Chondrocyte (in vitro differentiated cells): ENCODE results near the gene PRUNE2. TPM values are rescaled to one million over a fixed set of nuclear protein-coding genes. Genes with fewer than 3 reads are reported as not detected.

Source experiments
- DNase-seq: peaks from one replicate; pipeline ENCODE4 v3.0.0; 2021; ENCODE audit warnings: mixed read lengths, low spot score
- H3K27ac Mint-ChIP-seq: one replicate; pipeline ENCODE4 v1.8.0; 2021; ENCODE audit warnings: mild to moderate bottlenecking, moderate library complexity, mixed read lengths; ENCODE audit not compliant: unreplicated experiment
- H3K27me3 Mint-ChIP-seq: 2 replicates; pipeline ENCODE4 v1.8.0; 2021; ENCODE audit warnings: low read depth, mixed read lengths
- H3K36me3 Mint-ChIP-seq: 2 replicates; pipeline ENCODE4 v1.8.0; 2021; ENCODE audit warnings: low read depth, mixed read lengths
- H3K4me1 Mint-ChIP-seq: 2 replicates; pipeline ENCODE4 v1.8.0; 2021; ENCODE audit warnings: low read depth, mild to moderate bottlenecking, mixed read lengths
- H3K4me3 Mint-ChIP-seq: one replicate; pipeline ENCODE4 v1.8.0; 2021; ENCODE audit warnings: mild to moderate bottlenecking, moderate library complexity, mixed read lengths; ENCODE audit not compliant: unreplicated experiment
- H3K9me3 Mint-ChIP-seq: 2 replicates; pipeline ENCODE4 v1.8.0; 2021; ENCODE audit warnings: low read depth, mixed read lengths
- total RNA-seq: library from RNA; stranded (reverse); gene quantifications from 3 replicates; pipeline ENCODE4 v1.2.1, GENCODE V29; 2021
- TF ChIP-seq, protein P1 (sequence below): fragments of 200-600 bp; sonication (generic); IDR thresholded peaks from 2 replicates; pipeline ENCODE4 v1.5.0; 2021; ENCODE audit warnings: antibody characterized with exemption, mild to moderate bottlenecking, moderate library complexity

Gene PRUNE2
- total RNA-seq, 1 donor from 2014 or later = 10.5 TPM

DNA sequence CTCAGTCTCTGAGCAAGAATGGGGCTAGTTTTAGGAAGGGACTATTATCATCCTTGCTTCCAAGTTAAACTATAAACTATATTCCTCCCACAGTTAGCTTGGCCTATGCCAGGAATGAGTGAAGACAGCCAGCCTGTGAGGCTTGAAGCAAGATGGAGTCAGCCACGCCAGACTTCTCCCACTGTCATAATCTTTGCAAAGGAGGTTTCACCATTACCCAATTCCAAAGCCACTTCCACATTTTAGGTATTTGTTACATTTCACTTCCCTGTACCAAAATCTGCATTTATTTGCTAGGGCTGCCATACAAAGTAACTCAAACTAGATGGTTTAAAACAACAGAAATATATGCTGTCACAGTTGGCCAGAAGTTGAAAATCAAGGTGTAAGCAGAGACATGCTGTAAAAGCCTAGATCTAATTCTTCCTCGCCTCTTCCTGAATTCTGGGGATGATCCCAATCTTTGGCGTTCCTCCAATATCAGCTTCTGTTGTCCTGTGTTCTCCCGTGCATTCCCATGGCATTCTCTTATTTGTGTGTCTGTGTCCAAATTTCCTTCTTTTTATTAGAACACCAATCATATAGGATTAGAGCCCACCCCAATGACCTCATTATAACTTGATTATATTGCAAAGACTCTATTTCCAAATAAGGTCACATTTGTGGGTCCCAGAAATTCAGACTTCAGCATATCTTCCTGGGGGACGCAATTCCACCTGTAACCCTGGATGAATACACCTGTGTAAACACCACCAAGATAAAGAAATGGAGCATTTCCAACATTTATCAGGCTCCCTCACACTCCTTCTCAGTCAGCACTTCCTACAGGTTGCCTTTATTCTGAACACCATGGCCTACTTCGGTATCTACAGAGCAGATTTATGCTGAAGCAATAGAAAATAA, 320.2 kb downstream of the PRUNE2 start:
- DNase-seq = no peak
- H3K27ac Mint-ChIP-seq = no peak overlapping the region
- peaks cover 4% of the 10 kb centered on the region for H3K9me3 Mint-ChIP-seq
- H3K4me1 Mint-ChIP-seq = peaks cover 1% of the 10 kb centered on the region
- H3K4me3 Mint-ChIP-seq = no peak overlapping the region
- H3K27me3 Mint-ChIP-seq = no peaks in the 10 kb centered on the region
- TF ChIP-seq, protein P1, sequence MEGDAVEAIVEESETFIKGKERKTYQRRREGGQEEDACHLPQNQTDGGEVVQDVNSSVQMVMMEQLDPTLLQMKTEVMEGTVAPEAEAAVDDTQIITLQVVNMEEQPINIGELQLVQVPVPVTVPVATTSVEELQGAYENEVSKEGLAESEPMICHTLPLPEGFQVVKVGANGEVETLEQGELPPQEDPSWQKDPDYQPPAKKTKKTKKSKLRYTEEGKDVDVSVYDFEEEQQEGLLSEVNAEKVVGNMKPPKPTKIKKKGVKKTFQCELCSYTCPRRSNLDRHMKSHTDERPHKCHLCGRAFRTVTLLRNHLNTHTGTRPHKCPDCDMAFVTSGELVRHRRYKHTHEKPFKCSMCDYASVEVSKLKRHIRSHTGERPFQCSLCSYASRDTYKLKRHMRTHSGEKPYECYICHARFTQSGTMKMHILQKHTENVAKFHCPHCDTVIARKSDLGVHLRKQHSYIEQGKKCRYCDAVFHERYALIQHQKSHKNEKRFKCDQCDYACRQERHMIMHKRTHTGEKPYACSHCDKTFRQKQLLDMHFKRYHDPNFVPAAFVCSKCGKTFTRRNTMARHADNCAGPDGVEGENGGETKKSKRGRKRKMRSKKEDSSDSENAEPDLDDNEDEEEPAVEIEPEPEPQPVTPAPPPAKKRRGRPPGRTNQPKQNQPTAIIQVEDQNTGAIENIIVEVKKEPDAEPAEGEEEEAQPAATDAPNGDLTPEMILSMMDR = no peak
- H3K36me3 Mint-ChIP-seq = no peaks in the 10 kb centered on the region

DNA sequence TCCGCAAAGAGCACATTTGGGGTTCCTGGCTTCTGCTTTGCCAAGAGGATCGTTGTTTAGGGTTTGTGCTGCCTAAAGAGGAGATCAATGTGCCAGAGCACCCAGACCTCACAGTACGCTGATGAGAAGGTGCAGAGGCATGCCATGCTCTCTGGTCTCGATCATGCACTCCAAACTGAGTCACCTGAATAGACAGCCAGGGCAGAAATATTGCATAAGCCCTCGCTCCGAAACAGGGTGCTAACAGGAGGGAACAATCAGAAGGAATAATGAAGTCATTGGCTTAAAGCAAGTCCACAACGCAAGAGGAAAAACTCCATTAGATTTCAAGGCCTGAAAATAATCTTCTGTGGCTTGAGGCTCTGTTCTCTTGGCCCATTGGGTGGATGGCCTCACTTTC, 322.7 kb downstream of the PRUNE2 start:
- Mint-ChIP-seq H3K36me3 (no peaks in the 10 kb centered on the region), H3K4me3 (no peak overlapping the region), H3K27me3 (no peaks in the 10 kb centered on the region), H3K27ac (no peak overlapping the region), H3K9me3 (no peaks in the 10 kb centered on the region), H3K4me1 (peaks cover 10% of the 10 kb centered on the region)
- TF ChIP-seq, protein P1 = no peak
- DNase-seq = no peak

DNA sequence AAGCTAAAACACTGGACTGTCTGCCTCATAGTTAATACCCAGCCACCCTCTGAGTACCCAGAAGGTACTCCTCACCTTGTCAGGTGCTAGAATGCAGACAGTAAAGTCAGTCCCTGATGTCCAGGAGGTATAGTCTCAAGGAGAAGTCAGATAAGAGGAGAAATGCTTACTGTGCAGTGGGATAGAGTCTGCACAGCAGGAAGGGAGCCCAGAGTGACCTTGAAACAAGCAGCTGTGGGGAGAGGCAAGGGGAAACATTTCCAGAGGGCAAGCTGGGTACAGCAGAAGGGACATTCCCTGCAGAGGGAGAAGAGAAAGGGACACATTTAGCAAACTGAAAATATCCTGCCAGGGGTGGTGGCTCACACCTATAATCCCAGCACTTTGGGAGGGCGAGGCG, 324.2 kb downstream of the PRUNE2 start:
- TF ChIP-seq, protein P1 = no peak
- Mint-ChIP-seq H3K9me3 (no peaks in the 10 kb centered on the region), H3K4me1 (peaks cover 19% of the 10 kb centered on the region), H3K36me3 (no peaks in the 10 kb centered on the region), H3K27ac (no peak overlapping the region), H3K27me3 (no peaks in the 10 kb centered on the region), H3K4me3 (no peak overlapping the region)
- DNase-seq = no peak

DNA sequence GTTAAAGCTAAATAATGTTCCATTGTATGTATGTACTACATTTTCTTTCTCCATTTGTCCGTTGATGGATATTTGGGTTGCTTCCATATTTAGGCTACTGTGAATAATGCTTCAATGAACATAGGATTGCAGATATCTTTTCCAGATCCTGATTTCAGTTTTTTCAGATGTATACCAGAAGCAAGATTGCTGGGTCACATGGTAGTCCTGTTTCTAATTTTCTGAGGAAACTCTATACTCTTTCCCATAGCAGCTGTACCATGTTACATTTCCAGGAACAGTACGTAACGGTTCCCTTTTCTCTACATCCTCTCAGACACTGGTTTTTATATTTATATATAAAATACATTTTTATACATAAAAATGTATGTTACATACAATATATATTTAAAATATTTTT, 325.1 kb downstream of the PRUNE2 start:
- H3K36me3 Mint-ChIP-seq = no peaks in the 10 kb centered on the region
- no peak overlapping the region for H3K27ac Mint-ChIP-seq
- peaks cover 27% of the 10 kb centered on the region for H3K4me1 Mint-ChIP-seq
- no peak for DNase-seq
- no peaks in the 10 kb centered on the region for H3K27me3 Mint-ChIP-seq
- H3K9me3 Mint-ChIP-seq = no peaks in the 10 kb centered on the region
- H3K4me3 Mint-ChIP-seq = no peak overlapping the region
- TF ChIP-seq, protein P1 = no peak

DNA sequence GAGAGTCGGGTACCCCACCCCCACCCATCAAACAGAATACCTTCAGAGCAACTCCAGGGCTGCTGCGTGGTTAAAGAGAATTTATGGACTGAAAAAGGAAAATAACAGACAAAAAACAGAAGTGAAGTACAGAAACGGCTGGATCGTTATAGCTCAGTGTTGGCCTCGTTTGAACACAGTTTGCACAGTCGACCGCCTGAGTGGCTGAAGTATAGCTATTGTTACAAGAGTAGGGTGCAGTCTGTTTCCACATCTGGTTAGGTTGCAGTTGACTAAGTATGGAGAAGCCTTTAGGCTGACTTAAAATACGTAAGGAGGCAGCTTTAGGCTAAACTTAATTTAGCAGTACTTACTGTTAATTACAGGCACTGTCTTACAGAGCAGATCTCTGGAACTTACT, 325.7 kb downstream of the PRUNE2 start:
- H3K27ac Mint-ChIP-seq = no peak overlapping the region
- no peak for DNase-seq

More for the DNA sequence above, 325.7 kb downstream of the PRUNE2 start:
- H3K4me1 Mint-ChIP-seq = peaks cover 27% of the 10 kb centered on the region
- H3K27me3 Mint-ChIP-seq = no peaks in the 10 kb centered on the region
- H3K36me3 Mint-ChIP-seq = no peaks in the 10 kb centered on the region
- H3K9me3 Mint-ChIP-seq = no peaks in the 10 kb centered on the region
- H3K4me3 Mint-ChIP-seq = no peak overlapping the region
- TF ChIP-seq, protein P1 = no peak
